PFSK-1 (cell line): ENCODE data around the gene DPF3.

Experiments
- FOXP2 ChIP-seq: optimal IDR thresholded peaks from 2 replicates; pipeline ENCODE3; 2011; ENCODE audit warnings: borderline replicate concordance, control low read depth, inconsistent platforms; ENCODE audit not compliant: insufficient read depth; ENCODE audit errors: extremely low read length, extremely low read depth
- POLR2AphosphoS5 ChIP-seq: IDR thresholded peaks from 2 replicates; pipeline ENCODE4 v1.6.1; 2012; ENCODE audit warnings: low read depth, mild to moderate bottlenecking, control low read depth, low read length, moderate library complexity
- REST ChIP-seq, 2 experiments: IDR thresholded peaks; 2 replicates each; pipeline versions ENCODE4 v1.6.1 to v1.8.0; 2011 to 2012; ENCODE audit warnings: low read depth in 2 of 2, low read length in 2 of 2, control low read depth in 1 of 2, inconsistent platforms in 1 of 2, mild to moderate bottlenecking in 1 of 2, moderate library complexity in 1 of 2; ENCODE audit not compliant: insufficient read depth in 1 of 2
- SIN3A ChIP-seq: IDR thresholded peaks from 2 replicates; pipeline ENCODE4 v1.6.1; 2012; ENCODE audit warnings: mild to moderate bottlenecking, low read length, moderate library complexity, borderline replicate concordance; ENCODE audit not compliant: insufficient read depth
- TAF1 ChIP-seq: IDR thresholded peaks from 2 replicates; pipeline ENCODE4 v1.6.1; 2012; ENCODE audit warnings: low read length, control low read depth, borderline replicate concordance; ENCODE audit not compliant: insufficient read depth

DPF3 gene

GRCh38 chr14:72714094-72714493 is 179.8 kb downstream of the DPF3 start:
- no peak for TF ChIP-seq POLR2AphosphoS5
- no peak for TF ChIP-seq FOXP2
- no peak for TF ChIP-seq SIN3A
- TF ChIP-seq REST (IDR thresholded peaks at IDR 0.05; ENCODE audit: insufficient read depth in 1 of 2, low read depth in 2 of 2, low read length in 2 of 2): no peak
- no peak for TF ChIP-seq TAF1

- no peak for TF ChIP-seq REST (IDR thresholded peaks at IDR 0.05; ENCODE audit: insufficient read depth in 1 of 2, low read depth in 2 of 2, low read length in 2 of 2)
- no peak for TF ChIP-seq FOXP2
- no peak for TF ChIP-seq TAF1
- no peak for TF ChIP-seq SIN3A
- TF ChIP-seq POLR2AphosphoS5: no peak
Observed at GRCh38 chr14:72711936-72712335, 182.0 kb downstream of the DPF3 start.

- TF ChIP-seq POLR2AphosphoS5 (no peak), REST (IDR thresholded peaks at IDR 0.05; ENCODE audit: insufficient read depth in 1 of 2, low read depth in 2 of 2, low read length in 2 of 2) (no peak), SIN3A (no peak), FOXP2 (no peak), TAF1 (no peak)
Observed at GRCh38 chr14:72709916-72710611, 183.8 kb downstream of the DPF3 start.

GRCh38 chr14:72708708-72709475 is 185.0 kb downstream of the DPF3 start:
- no peak for TF ChIP-seq FOXP2
- TF ChIP-seq SIN3A: no peak
- TF ChIP-seq TAF1: no peak
- TF ChIP-seq REST (IDR thresholded peaks at IDR 0.05; ENCODE audit: insufficient read depth in 1 of 2, low read depth in 2 of 2, low read length in 2 of 2): no peak
- no peak for TF ChIP-seq POLR2AphosphoS5

- TF ChIP-seq REST (IDR thresholded peaks at IDR 0.05; ENCODE audit: insufficient read depth in 1 of 2, low read depth in 2 of 2, low read length in 2 of 2): no peak
- no peak for TF ChIP-seq POLR2AphosphoS5
- no peak for TF ChIP-seq SIN3A
- no peak for TF ChIP-seq TAF1
- no peak for TF ChIP-seq FOXP2
Observed at GRCh38 chr14:72708222-72708621, 185.7 kb downstream of the DPF3 start.
